ENCODE data around the gene RFESD.

DNA sequence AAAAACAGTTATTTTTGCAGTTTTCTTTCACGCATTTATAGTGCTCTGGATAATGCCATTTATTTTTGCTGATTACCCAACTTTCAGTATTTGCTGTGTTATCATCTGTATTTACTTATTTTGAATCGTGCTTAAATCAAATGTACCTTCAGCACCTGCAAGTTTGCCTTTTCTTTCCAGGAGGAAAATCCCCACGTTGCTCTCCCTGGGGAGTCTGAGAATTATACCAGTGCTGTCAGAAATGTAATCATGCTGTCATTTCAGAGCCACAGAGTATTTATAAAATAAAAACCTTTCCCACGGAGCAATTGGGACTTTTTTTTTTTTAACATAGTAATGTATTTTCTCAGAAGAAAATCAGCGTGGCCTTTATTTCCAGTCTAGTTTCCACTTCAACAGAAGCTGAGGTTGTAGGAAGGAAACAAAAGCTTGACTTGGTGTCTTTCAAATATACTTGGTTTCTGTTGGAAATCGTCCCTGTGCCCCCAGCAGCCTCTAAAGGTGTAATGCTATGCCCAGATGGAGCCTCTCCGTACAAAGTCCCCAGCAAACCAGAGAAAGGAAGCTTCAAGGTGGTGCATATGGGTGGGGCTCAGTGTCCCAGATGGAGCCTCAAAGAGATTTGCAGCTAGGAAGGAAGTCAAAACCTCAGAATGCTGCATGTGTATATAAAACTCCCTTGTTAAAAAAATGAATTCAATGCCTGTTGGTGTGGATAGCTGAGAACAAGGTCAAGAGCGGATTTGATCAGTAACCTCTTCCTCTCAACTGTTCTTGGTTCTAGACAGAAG is 24.5 kb upstream of the RFESD start:
- TF ChIP-seq, protein P1, sequence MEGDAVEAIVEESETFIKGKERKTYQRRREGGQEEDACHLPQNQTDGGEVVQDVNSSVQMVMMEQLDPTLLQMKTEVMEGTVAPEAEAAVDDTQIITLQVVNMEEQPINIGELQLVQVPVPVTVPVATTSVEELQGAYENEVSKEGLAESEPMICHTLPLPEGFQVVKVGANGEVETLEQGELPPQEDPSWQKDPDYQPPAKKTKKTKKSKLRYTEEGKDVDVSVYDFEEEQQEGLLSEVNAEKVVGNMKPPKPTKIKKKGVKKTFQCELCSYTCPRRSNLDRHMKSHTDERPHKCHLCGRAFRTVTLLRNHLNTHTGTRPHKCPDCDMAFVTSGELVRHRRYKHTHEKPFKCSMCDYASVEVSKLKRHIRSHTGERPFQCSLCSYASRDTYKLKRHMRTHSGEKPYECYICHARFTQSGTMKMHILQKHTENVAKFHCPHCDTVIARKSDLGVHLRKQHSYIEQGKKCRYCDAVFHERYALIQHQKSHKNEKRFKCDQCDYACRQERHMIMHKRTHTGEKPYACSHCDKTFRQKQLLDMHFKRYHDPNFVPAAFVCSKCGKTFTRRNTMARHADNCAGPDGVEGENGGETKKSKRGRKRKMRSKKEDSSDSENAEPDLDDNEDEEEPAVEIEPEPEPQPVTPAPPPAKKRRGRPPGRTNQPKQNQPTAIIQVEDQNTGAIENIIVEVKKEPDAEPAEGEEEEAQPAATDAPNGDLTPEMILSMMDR (IDR thresholded peaks at IDR 0.05; ENCODE audit: low read depth, low read length): no peak
- no peak for TF ChIP-seq EZH2phosphoT487 (IDR thresholded peaks at IDR 0.05; ENCODE audit: low read depth)
